OCI-LY7 (cell line): ENCODE results near the gene RTL10.

Experiments used
- EZH2phosphoT487 ChIP-seq: fragments of 200-600 bp; sonication (generic); IDR thresholded peaks from 2 replicates; pipeline ENCODE4 v1.6.1; 2018; ENCODE audit warnings: low read depth, borderline replicate concordance, mild to moderate bottlenecking, mixed run types, antibody characterized with exemption, low read length, moderate library complexity, mixed read lengths
- TF ChIP-seq, protein P1 (sequence below): fragments of 200-600 bp; sonication (generic); conservative IDR thresholded peaks from 2 replicates; pipeline ENCODE4 v1.5.1; 2014; ENCODE audit warnings: mild to moderate bottlenecking, antibody characterized with exemption, low read length, moderate library complexity, mixed read lengths

DNA sequence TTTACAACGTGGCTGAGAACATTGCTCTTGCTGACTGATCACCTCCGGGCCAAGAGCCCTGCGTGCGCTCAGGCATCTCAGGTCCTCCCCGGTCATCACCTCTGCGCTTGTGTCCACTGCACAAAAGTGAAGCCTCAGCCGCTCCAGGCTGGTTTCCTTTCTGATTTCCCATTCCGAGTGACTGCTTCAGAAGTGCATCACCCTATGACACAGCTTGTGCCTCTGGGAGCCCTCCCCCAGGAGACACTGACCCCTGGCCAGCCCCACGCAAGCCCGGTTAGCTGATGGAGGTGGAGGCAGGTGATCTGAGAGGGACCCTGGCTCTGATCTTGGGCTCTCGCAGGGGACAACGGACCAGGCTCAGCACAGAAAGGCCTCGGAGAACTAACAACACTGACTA is 38.3 kb upstream of the RTL10 start:
- TF ChIP-seq, protein P1, sequence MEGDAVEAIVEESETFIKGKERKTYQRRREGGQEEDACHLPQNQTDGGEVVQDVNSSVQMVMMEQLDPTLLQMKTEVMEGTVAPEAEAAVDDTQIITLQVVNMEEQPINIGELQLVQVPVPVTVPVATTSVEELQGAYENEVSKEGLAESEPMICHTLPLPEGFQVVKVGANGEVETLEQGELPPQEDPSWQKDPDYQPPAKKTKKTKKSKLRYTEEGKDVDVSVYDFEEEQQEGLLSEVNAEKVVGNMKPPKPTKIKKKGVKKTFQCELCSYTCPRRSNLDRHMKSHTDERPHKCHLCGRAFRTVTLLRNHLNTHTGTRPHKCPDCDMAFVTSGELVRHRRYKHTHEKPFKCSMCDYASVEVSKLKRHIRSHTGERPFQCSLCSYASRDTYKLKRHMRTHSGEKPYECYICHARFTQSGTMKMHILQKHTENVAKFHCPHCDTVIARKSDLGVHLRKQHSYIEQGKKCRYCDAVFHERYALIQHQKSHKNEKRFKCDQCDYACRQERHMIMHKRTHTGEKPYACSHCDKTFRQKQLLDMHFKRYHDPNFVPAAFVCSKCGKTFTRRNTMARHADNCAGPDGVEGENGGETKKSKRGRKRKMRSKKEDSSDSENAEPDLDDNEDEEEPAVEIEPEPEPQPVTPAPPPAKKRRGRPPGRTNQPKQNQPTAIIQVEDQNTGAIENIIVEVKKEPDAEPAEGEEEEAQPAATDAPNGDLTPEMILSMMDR, result no peak
- no peak for TF ChIP-seq EZH2phosphoT487
